Stimulated activated CD4-positive, alpha-beta T cell treated with anti-CD3 and anti-CD28 coated beads, Interleukin-2, amount 100 ng/mL, for 24 hours (primary cell): ENCODE measurements around the gene PEPD.
"Not testable (repeated sequence)": the region's sequence is repeated elsewhere in the genome, so short reads cannot be mapped to it uniquely, and the experiment has no call there.

Source experiments
- DNase-seq, 2 donors: peaks; one replicate each; pipeline ENCODE4 v3.0.0-alpha.2; 2020

The PEPD gene

DNA sequence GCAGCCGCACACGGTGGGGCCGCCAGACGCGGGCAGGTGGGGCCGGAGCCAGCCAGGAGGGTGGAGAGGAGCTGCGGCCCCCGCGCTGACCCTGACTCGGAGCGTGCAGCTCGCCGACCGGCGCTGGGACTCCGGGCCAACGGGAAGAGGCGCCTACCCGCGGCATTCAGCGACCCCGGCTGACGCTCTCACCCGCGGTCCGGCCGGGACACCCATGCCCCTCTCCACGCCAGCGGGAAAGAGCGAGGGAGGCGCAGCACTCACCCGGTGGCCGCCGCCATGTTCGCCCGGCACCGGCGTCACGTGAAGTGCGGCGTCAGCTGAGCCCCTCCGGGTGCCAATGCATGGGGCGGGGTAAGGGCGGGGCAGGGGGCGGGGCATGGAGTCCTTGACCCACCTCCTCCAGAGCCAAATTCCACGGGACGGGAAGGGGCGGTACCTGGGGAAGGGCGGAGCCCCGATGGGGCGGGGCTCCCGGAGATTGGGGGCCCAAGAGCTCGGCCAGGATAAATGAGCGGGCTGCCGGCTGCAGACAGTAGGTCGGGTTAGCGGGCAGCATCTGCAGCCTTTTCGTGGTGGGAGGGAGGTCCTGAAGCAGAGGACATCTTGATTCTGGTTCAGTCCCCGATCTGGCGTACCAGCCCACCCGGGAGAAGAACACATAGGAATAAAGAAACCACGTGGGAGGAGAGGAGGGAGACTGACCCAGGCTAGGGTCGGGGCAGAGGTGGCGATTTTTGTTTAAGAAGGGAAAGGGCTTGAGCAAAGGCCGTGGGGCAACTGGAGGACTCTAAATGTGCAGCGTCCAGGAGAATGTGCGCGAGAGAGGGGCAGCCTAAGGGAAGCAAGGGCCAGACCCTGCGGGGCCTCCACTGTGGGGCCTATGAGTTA lies at the start of gene PEPD:
PEPD (minus strand) TSS at position 312 of the 891 bp plus-strand sequence; CDS start at position 281, 31 bp downstream.
- DNase-seq, result peak; percentile 87

DNA sequence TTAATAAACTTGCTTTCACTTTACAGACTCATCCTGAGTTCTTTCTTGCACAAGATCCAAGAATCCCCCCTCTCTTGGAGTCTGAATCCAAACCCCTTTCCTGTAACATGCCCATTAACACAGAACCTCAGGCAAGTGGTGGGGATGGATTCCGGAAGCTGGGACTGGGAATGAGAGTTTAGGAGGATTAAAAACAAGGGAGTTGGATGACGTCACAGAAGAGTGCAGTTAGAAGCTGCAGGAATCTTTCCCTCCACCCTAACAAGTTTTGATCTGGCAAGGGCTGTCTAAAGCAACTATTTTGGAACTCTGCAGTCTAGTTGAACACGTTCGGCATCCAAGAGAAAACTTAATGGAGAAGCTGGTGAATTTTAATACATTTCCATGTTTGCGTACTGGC lies 48.2 kb upstream of the PEPD start:
- no peak for DNase-seq

DNA sequence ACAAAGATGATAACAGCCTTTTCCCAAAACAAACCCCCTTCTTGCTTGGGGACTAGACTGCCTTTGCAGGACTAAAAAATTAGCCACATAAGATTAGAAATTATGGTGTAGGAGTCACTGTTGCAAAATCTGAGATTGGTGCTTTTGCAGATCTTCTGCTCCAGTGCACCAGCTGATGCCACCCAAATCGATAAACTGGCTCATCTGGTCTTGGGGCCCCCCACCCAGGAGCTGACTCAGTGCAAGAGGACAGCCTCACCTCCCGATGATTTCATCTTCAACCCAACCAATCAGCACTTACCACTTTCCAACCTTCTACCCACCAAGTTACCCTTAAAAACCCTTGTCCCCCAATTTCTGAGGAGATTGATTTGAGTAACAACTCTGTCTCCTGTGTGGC lies 47.1 kb upstream of the PEPD start:
- DNase-seq, result no peak

DNA sequence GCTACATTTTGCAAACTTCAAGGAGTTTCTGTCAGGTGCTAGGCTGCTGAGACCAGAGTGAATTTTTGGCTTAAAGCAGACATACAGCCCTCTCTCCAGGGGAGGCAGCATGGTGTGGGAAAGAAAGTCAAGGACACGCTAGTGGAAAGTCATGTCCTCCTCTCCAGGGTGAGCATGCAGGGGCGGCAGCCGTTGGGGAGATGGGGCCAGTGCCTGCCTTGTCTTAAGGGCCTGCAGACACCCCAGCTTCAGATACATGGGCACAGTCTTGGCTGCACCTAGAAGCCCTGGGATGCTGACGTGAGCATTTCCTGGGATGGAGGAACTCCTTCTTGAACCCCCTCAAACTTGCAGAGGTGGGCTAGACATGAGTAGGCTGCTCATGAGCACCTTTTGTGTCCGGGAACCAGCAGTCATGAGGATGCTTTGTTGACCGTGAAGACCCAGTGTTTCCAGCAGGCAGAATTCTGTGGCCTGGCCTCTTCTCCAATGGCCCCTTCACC lies 43.3 kb upstream of the PEPD start:
- DNase-seq, result no peak

DNA sequence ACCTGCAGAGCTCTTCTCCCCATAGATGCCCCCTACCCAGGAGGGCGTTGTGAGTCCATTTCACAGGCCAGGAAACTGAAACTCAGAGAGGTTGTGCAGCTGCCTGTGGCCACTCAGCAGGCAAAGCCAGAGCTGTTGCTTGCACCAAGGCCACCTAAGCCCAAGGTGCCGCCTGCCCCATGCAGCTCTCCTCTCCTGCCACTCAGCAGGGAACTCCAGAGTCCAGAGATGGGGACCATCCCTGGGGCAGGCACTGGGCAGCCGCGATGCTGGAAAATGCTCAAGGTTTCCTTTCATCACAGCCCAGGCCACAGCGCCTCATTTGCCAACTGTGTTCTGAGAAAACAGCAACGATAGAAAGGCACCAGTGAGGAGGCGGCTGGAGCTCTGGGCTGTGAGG lies 41.0 kb upstream of the PEPD start:
- no peak for DNase-seq

DNA sequence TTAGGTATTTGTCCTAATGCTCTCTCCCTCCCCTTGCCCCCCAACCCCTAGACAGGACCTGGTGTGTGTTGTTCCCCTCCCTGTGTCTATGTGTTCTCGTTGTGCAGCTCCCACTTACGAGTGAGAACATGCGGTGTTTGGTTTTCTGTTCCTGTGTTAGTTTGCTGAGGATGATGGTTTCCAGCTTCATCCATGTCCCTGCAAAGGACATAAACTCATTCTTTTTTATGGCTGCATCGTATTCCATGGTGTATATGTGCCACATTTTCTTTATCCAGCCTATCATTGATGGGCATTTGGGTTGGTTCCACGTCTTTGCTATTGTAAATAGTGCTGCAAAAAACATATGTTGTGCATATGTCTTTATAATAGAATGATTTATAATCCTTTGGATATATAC lies 40.1 kb upstream of the PEPD start:
- DNase-seq, result not testable (repeated sequence)

DNA sequence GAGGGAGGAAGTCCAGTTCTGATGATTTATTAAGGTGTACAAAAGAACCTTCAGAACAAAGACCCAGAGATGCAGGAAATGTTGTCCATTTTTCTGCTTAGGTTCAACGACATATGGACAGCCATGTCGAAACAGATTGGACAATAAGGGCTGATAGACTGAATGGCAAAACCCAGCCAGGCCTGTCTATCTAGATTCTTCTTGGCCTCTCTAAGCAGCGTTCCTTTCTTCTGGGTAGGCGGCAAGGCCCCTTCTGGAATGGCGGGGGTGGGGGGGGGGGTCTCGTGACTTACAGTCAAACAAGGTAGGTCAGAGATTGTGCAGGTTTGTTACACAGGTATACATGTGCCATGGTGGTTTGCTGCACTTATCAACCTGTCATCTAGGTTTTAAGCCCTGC lies 39.7 kb upstream of the PEPD start:
- DNase-seq, result no peak

DNA sequence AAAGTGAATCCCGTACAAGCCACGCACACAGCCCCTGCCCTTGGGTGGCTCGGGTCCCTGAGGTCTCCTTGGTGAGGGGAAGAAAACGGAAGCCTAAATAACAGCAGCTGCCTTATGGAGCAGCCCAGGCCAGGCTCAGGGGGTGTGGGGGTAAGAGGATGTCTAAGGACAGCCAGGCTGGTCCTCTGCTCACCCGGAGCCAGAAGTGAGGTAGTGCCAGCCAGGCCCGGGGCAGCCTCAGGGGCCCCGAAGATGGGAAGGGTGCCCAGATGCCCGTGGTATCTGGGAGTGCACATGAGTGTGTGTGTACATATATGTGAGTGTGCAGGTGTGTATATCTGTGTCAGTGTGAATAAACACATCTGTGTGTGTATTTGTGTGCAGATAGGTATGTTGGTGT lies 38.4 kb upstream of the PEPD start:
- DNase-seq, result no peak

DNA sequence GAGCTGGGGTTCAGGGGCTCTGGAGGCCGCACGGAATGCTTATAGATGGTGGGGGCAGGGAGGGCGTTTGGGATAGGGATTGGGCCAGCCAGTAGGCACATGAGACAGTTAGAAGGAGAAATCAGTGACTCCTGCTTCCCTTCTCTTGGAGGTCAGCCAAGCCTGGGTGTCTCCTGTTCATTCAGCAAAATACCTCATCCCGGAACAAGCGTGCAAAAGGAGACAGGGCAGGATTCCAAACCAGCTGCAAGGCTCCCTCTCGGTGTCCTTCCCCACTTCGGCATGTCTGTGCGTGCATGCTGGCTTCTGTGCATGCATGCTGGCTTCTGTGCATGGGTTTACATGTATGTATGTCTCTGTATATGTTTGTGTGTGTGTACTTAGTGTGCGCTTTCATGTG lies 37.3 kb upstream of the PEPD start:
- no peak for DNase-seq

DNA sequence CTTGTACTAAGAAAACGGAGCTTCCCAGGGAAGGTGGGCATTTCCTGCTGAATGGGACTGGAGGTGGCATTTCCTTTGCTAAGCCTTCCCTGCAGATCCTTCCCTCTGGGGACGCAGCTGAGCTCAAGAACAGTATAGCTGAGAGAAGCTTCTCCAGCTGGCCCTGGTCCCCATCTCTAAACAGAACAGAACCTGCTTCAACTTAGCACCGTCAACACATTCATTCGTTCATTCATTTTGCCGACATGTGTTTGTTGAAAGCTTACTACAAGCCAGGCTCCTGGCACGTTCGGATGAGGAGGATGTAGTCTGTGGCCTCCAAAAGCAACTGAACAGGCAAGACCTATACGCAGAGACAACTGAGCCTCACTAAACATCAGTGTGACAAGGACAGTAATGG lies 36.6 kb upstream of the PEPD start:
- DNase-seq, result no peak

DNA sequence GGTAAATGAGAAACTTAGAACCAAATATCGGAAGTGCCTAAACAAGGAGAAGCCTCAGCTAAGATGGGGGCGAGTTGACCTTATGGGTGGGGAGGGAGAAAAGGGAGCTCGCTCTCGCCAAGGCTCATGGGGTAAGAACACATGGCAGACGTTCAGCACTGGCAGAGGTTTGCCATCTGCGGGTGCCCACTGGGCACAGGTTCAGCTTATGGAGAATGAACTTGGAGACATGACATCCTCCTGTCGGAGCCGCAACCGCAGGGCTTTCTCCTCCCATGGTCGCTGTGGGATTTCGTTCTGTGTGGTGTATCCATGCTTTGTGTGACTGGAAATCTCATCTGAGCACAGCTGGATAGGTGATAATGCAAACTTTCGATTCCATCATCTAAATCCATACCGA lies 36.1 kb upstream of the PEPD start:
- no peak for DNase-seq

DNA sequence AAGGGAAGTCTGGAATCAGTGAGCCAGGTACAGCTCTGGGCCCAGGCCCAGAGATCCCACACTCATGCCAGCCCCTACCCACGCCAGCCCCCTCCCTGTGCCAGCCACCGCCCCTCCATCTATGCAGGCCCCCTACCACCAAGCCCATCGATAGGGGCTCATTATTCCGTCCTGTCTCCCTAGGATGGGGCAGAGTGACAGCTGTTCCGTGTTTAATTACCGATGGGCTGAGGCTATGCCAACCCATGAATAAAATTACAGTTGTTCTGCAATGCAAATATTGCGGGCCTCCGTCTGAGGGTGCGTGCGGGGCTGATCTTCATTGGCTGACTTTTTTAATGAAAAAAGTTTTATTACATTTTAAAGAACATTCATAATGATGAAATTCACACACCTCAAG lies 35.6 kb upstream of the PEPD start:
- DNase-seq, result no peak

DNA sequence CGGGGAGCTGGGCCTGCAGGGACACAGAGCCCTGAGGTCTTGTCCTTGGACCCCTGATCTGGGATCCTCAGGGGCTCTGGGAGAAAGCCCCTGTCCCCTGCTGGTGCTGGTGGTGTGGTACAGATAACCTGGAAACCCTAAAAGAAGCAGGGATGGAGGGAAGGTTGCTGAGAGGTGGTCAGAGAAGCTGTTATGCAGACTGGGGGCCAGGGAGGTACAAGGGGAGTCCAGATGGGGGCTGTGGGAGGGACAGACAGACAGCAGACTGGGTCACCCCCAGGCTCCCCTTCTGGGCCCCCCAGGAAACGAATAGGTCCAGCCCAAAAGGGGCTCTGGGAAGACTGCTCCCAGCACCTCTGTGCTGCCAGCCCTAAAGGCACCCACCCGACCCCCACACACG lies 34.7 kb upstream of the PEPD start:
- no peak for DNase-seq

DNA sequence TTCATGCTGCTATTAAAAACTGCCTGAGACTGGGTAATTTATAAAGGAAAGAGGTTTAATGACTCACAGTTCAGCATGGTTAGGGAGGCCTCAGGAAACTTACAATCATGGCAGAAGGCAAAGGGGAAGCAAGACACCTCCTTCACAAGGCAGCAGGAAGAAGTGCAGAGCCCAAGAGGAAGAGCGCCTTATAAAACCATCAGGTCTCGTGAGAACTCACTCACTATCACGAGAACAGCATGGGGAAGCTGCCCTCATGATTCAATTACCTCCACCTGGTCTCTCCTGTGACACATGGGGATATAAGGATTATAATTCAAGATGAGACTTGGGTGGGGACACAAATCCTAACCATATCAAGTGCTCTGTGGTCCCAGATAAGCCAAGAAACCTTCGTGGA lies 34.1 kb upstream of the PEPD start:
- not testable (repeated sequence) for DNase-seq

DNA sequence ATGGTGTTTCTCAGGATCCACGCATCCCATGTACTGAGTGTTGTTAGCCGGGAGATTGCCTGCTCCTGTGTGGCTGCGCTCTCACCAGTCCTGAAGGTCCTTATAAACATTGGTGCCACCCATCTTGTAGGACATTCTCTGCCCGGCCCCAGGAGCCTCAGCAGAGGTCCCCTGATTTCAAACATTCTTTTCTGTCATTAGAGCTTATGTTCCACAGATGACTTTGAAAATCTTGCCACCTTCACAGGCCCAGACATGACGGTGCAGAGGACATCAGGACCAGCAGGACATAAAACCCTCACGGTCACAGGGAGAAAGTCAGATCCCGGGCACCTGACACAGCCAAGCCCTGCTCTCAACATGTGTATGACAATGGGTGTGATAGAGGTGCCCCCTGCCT lies 33.2 kb upstream of the PEPD start:
- no peak for DNase-seq

DNA sequence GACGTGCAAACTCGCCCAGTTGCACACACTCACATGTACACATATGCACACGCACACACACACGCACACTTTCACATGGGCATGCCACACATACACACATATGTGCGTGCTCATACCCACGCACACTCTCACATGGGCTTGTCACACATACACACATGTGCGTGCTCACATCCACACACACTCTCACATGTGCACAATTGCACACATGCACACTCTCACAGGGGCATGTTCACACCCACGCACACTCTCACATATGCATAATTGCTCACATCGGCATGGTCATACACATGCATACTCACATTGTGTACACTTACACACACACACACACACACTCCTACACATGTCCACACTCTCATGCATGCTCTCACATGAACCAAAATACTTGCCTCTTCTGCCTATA lies 32.8 kb upstream of the PEPD start:
- DNase-seq, result no peak

DNA sequence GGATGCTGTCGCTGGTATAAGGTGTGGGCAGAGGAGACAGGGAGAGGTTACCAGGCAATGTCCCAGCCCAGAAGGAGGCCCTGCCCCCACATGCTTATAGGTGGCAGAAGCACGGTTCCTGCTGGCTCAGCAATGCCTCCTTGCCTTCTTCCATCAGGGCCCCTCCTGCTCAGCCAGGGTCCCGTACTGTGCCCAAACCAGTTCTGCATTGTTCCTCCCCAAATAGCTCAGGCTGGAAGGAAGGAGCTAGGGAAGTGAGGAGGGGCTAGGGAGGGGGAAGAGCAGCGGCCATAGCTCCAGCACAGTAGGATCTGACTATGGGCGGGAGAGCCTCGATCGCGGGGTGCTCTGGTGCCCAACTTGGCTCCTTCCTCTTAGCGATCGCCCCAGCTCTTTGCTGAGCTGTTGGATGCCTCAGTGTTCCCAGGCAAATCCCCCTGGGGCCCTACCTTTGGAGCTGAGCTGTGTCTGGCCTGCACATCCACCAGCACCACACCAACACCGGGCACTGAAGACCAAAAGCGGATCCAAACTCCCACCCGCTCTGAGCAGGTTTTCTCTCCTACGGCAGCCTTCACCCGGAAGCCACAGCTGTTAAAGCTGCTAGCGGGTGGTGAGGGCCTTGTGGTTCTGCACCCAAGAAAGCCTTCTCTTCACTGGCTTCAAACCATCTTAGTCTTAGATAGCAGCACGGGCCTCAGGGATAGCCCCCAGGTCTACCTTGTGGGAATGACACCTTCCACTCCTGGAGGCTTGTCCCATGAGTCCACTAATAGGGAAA lies 32.1 kb upstream of the PEPD start:
- no peak for DNase-seq

DNA sequence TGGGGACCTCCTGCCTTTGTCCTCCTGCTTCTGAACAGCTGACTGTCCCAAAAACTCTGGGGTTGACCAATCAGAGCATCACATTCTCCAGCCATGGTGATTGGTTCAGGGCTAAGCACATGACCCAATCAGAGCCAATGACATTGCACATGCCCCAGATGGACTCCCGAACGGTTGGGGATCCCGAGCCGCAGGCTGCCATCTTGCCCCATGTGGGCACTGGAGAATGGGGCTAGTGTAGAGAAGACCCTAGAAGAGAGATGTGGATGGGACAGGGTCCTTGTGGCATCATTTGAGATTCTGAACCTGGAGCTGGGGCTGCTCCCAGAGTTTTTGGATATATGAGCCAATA lies 31.3 kb upstream of the PEPD start:
- DNase-seq, result no peak

DNA sequence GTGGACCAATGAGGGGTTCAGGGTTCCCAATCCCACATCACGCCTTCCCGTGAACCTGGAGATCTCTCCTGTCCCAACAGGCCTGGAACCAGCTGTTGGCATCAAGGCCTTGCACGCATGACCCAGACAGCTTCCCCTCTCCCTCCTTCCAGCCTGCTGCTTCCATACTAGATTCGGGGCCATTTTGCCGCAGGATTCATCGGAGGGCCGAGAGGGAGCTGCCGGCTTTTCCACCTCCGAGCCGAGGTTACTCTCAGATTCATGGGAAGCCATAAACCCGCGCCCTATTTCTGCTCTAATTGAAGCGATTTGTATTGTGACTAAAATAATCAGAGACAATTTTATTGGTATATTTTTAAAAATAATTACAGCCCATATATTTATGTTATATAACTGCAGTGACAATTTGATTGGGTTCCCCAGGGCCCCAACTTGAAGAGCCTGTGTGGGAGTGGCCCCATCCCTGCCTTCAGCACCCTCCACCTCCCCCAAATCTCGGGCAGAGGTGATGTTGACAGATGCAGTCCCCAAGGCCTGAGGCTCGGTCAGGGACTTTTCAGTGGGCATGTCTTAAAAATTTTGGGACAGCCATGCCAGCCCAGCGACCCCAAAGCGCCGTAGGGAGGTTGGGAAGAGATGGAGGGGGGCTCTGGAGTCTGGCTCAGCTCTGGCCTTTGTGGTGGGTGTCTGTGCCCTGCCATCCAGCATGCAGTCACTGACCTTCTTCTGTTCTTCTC lies 30.8 kb upstream of the PEPD start:
- no peak for DNase-seq

DNA sequence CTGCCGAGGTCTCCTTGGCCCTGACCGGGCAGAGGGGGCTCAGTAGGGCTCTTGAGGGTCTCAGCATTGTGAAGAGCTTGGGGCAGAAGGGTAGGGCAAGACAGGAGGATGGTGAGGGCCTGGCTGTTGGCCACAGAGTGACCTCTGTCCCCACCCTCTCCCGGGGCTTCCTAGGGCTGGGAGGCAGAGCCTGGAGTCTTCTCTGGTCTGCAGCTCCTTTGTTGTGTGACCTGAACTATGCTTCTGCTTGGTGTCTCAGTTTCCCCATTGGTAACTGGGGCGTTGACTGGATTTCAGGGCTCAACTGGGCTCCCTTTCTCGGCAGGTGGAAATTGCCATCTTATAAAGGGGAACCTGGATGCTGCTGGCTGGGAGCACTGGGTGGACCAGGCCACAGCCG lies 30.1 kb upstream of the PEPD start:
- no peak for DNase-seq

DNA sequence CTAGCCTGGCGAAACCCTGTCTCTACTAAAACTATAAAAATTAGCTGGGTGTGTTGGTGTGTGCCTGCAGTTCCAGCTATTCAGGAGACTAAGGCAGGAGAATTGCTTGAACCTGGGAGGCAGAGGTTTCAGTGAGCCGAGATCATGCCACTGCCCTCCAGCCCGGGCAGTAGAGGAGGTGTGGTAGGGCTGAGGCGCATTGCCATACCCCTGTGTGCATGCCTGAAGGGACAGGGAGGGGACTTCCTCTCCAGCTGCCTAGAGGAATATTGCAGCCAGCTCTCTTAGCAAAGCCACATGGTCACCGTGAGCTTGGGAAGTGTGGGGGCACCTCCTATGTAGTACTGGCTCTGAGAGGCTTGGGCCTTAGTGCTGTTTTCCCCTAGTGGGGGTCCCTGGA lies 29.2 kb upstream of the PEPD start:
- DNase-seq, result no peak

DNA sequence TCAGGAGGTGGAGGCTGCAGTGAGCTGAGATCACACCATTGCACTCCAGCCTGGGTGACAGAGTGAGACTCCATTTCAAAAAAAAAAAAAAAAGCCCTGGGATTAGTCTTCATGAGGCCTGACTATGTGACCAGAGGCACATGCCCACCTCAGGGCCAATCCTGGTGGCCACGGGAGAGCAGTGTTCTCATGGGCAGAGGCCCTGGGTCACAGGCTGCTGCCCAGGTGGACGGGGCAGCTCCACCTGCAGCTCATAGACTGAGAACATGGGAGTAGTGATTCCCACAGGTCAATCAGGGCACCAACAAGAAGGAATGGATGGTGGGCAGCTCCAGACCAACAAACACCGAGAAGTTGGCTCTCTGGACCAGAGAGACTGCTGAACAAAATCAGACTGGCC lies 26.1 kb upstream of the PEPD start:
- DNase-seq, result no peak

DNA sequence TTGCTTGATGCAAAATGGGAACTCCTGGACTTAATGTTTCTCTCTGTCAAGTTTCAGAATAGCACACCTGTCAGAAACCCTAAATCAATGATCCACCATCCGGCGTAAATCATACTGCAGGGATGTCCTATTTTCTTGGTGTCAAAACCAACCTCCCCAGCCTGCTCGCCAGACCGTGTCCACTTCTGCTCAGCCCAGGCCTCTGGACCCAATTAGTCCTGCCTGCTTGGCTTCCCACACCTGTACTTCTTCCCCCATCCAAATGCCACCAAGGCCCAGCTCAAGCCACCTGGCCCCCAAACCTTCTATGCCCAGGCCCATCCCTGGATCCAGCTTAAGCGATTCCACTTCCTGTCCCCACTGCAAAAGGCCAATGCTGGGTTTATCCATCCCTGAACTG lies 25.1 kb upstream of the PEPD start:
- no peak for DNase-seq
